HepG2 (cell line): ENCODE results near the gene CDK14.

Source experiments
- NFYC ChIP-seq: IDR thresholded peaks from 2 replicates; pipeline ENCODE4 v1.6.1; 2016; ENCODE audit warnings: missing genetic modification reagents, missing compliant biosample characterization
- ZNF230 ChIP-seq: sonication (generic); formaldehyde crosslinking; IDR thresholded peaks from 2 replicates; pipeline ENCODE4 v1.4.0; 2020; ENCODE audit warnings: mild to moderate bottlenecking, missing genetic modification reagents
- TF ChIP-seq, protein P1 (sequence below): sonication (generic); formaldehyde crosslinking; IDR thresholded peaks from 2 replicates; pipeline ENCODE4 v1.4.0; 2020; ENCODE audit warnings: missing genetic modification reagents
- TF ChIP-seq, protein P2 (sequence below): sonication (generic); formaldehyde crosslinking; IDR thresholded peaks from 2 replicates; pipeline ENCODE4 v1.5.0; 2020; ENCODE audit warnings: mild to moderate bottlenecking, missing genetic modification reagents, moderate library complexity
- TF ChIP-seq, protein P3 (sequence below): sonication (generic); formaldehyde crosslinking; IDR thresholded peaks from 2 replicates; pipeline ENCODE4 v1.4.0; 2020; ENCODE audit warnings: missing genetic modification reagents, mild to moderate bottlenecking, borderline replicate concordance

DNA sequence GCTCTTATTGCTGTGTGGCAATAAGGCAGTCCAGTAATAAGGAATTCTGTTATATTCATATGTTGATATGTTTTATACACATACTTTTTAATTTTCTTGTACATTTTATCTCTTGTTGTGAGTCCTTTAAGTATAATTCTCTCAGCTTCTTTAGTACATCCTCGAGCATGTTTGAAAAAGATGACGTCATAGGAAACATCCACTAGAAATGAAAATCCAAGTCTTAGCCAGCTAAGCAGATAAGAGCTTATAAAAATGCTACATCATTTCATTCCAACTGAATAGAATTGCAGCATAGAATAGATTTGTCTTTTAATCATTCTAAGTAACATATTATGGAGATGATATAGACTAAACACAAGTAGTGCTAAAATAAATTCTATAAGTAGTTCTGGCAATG lies 384.4 kb downstream of the CDK14 start:
- TF ChIP-seq, protein P1, sequence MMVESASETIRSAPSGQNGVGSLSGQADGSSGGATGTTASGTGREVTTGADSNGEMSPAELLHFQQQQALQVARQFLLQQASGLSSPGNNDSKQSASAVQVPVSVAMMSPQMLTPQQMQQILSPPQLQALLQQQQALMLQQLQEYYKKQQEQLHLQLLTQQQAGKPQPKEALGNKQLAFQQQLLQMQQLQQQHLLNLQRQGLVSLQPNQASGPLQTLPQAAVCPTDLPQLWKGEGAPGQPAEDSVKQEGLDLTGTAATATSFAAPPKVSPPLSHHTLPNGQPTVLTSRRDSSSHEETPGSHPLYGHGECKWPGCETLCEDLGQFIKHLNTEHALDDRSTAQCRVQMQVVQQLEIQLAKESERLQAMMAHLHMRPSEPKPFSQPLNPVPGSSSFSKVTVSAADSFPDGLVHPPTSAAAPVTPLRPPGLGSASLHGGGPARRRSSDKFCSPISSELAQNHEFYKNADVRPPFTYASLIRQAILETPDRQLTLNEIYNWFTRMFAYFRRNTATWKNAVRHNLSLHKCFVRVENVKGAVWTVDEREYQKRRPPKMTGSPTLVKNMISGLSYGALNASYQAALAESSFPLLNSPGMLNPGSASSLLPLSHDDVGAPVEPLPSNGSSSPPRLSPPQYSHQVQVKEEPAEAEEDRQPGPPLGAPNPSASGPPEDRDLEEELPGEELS, result no peak
- TF ChIP-seq, protein P2, sequence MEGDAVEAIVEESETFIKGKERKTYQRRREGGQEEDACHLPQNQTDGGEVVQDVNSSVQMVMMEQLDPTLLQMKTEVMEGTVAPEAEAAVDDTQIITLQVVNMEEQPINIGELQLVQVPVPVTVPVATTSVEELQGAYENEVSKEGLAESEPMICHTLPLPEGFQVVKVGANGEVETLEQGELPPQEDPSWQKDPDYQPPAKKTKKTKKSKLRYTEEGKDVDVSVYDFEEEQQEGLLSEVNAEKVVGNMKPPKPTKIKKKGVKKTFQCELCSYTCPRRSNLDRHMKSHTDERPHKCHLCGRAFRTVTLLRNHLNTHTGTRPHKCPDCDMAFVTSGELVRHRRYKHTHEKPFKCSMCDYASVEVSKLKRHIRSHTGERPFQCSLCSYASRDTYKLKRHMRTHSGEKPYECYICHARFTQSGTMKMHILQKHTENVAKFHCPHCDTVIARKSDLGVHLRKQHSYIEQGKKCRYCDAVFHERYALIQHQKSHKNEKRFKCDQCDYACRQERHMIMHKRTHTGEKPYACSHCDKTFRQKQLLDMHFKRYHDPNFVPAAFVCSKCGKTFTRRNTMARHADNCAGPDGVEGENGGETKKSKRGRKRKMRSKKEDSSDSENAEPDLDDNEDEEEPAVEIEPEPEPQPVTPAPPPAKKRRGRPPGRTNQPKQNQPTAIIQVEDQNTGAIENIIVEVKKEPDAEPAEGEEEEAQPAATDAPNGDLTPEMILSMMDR (CRISPR knock-in tag), result no peak
- TF ChIP-seq, protein P3, sequence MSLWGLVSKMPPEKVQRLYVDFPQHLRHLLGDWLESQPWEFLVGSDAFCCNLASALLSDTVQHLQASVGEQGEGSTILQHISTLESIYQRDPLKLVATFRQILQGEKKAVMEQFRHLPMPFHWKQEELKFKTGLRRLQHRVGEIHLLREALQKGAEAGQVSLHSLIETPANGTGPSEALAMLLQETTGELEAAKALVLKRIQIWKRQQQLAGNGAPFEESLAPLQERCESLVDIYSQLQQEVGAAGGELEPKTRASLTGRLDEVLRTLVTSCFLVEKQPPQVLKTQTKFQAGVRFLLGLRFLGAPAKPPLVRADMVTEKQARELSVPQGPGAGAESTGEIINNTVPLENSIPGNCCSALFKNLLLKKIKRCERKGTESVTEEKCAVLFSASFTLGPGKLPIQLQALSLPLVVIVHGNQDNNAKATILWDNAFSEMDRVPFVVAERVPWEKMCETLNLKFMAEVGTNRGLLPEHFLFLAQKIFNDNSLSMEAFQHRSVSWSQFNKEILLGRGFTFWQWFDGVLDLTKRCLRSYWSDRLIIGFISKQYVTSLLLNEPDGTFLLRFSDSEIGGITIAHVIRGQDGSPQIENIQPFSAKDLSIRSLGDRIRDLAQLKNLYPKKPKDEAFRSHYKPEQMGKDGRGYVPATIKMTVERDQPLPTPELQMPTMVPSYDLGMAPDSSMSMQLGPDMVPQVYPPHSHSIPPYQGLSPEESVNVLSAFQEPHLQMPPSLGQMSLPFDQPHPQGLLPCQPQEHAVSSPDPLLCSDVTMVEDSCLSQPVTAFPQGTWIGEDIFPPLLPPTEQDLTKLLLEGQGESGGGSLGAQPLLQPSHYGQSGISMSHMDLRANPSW (CRISPR knock-in tag), result no peak
- TF ChIP-seq ZNF230 (CRISPR knock-in tag) (no peak), NFYC (CRISPR knock-in tag) (no peak)
